OCI-LY7 (cell line): Measurements from ENCODE around the gene NHERF2.

Source experiments
- CTCF ChIP-seq: fragments of 200-600 bp; sonication (generic); conservative IDR thresholded peaks from 2 replicates; pipeline ENCODE4 v1.5.1; 2014; ENCODE audit warnings: mild to moderate bottlenecking, antibody characterized with exemption, low read length, moderate library complexity, mixed read lengths
- EZH2phosphoT487 ChIP-seq: fragments of 200-600 bp; sonication (generic); IDR thresholded peaks from 2 replicates; pipeline ENCODE4 v1.6.1; 2018; ENCODE audit warnings: low read depth, borderline replicate concordance, mild to moderate bottlenecking, mixed run types, antibody characterized with exemption, low read length, moderate library complexity, mixed read lengths

- TF ChIP-seq CTCF (no peak), EZH2phosphoT487 (no peak)
Observed at GRCh38 chr16:2038382-2039231, 11.9 kb downstream of the NHERF2 start.
